Stimulated activated CD4-positive, alpha-beta T cell treated with anti-CD3 and anti-CD28 coated beads, TNF-alpha, amount 100 ng/mL, for 48 hours (primary cell): ENCODE measurements around the gene CDH24.

Experiments
- DNase-seq, 3 donors: peaks; one replicate each; pipeline ENCODE4 v3.0.0-alpha.2; 2020; ENCODE audit warnings: low read depth in 3 of 3

The CDH24 gene

GRCh38 chr14:23060536-23061260, 3.4 kb upstream of the CDH24 start:
- DNase-seq = no peak

GRCh38 chr14:23058654-23059504, 1.6 kb upstream of the CDH24 start:
- DNase-seq = no peak

GRCh38 chr14:23057757-23058653, 685 bp upstream of the CDH24 start:
- peak; percentile 73 to 83 (median 79) for DNase-seq

- DNase-seq = peak; percentile 35 to 69 (median 39)
Observed at GRCh38 chr14:23056145-23056955, 970 bp downstream of the CDH24 start.

GRCh38 chr14:23055621-23056144, 1.6 kb downstream of the CDH24 start:
- DNase-seq = no peak

GRCh38 chr14:23055147-23055550, 2.2 kb downstream of the CDH24 start:
- DNase-seq = no peak

GRCh38 chr14:23054000-23054811, 3.1 kb downstream of the CDH24 start:
- peak in 1 of 3 donors; percentile 38 for DNase-seq

GRCh38 chr14:23053426-23053825, 3.9 kb downstream of the CDH24 start:
- no peak for DNase-seq

- DNase-seq = no peak
Observed at GRCh38 chr14:23052671-23053070, 4.6 kb downstream of the CDH24 start.

- DNase-seq = no peak
Observed at GRCh38 chr14:23052182-23052623, 5.1 kb downstream of the CDH24 start.

GRCh38 chr14:23051141-23052057, 5.9 kb downstream of the CDH24 start:
- no peak for DNase-seq

GRCh38 chr14:23049011-23049410, 8.3 kb downstream of the CDH24 start:
- no peak for DNase-seq

- no peak for DNase-seq
Observed at GRCh38 chr14:23047751-23048693, 9.3 kb downstream of the CDH24 start.

GRCh38 chr14:23047034-23047634, 10.2 kb downstream of the CDH24 start:
- no peak for DNase-seq

- DNase-seq = no peak
Observed at GRCh38 chr14:23045419-23046357, 11.6 kb downstream of the CDH24 start.

- DNase-seq = no peak
Observed at GRCh38 chr14:23044840-23045239, 12.5 kb downstream of the CDH24 start.
